Vagina (tissue), 2 donors: ENCODE data around the gene CCBE1. TPM values are rescaled to one million over a fixed set of nuclear protein-coding genes. Genes with fewer than 3 reads are reported as not detected.

Source experiments
- DNase-seq, 2 donors: peaks; one replicate each; pipeline ENCODE4 v3.0.0-alpha.2; 2017; ENCODE audit errors: extremely low spot score in 2 of 2
- H3K27ac ChIP-seq: fragments of 200-600 bp; sonication (generic); one replicate; pipeline ENCODE4 v1.5.1; 2019
- H3K27me3 ChIP-seq: fragments of 200-600 bp; sonication (generic); one replicate; pipeline ENCODE4 v1.5.1; 2019
- H3K36me3 ChIP-seq, 2 donors: fragments of 200-600 bp; sonication (generic); one replicate each; pipeline ENCODE4 v1.5.1; 2017 to 2019
- H3K4me1 ChIP-seq: fragments of 200-600 bp; sonication (generic); one replicate; pipeline ENCODE4 v1.5.1; 2019
- H3K4me3 ChIP-seq, 2 donors: fragments of 200-600 bp; sonication (generic); 1 replicate in 1 of 2; 2 replicates in 1 of 2; pipeline ENCODE4 v1.5.1; 2016 to 2019
- H3K9me3 ChIP-seq: fragments of 200-600 bp; sonication (generic); one replicate; pipeline ENCODE4 v1.5.1; 2019
- CTCF ChIP-seq, 3 experiments: fragments of 450-650 bp in 2 of 3; fragments of 200-600 bp in 1 of 3; sonication (generic) in 1 of 3; IDR thresholded peaks; one replicate each; pipeline ENCODE4 v1.5.1; 2017 to 2019; ENCODE audit warnings: antibody characterized with exemption in 3 of 3, mild to moderate bottlenecking in 2 of 3, moderate library complexity in 2 of 3
- POLR2A ChIP-seq, 2 donors: fragments of 450-650 bp; IDR thresholded peaks; one replicate each; pipeline ENCODE4 v1.6.1; 2017; ENCODE audit warnings: antibody characterized with exemption in 2 of 2, mild to moderate bottlenecking in 2 of 2, moderate library complexity in 2 of 2
- POLR2AphosphoS5 ChIP-seq, 2 donors: sonication (generic); formaldehyde crosslinking; IDR thresholded peaks; one replicate each; pipeline ENCODE4 v1.9.0; 2017; ENCODE audit warnings: antibody characterized with exemption in 2 of 2, mild to moderate bottlenecking in 2 of 2, low read depth in 1 of 2; ENCODE audit not compliant: insufficient read depth in 1 of 2
- intact Hi-C: fragments of 100-400 bp; cut with DNase I; formaldehyde crosslinking; loops from one replicate; pipeline ENCODE4 v1.15.1; 2023
- total RNA-seq: library from RNA; depleted of rRNA; stranded (reverse); fragments of >200 nt; gene quantifications from one replicate; pipeline ENCODE4 v1.2.3, GENCODE V29; 2016

The CCBE1 gene
- total RNA-seq, 1 donor from 2014 or later, result 2.9 TPM

GRCh38 chr18:59515147-59515546, 182.1 kb downstream of the CCBE1 start:
- DNase-seq, result no peak
- peaks cover 37% of the 10 kb centered on the region for H3K4me1 ChIP-seq
- TF ChIP-seq POLR2A (IDR thresholded peaks at IDR 0.05) (no peak), POLR2AphosphoS5 (IDR thresholded peaks at IDR 0.05; ENCODE audit: insufficient read depth in 1 of 2, low read depth in 1 of 2) (no peak), CTCF (IDR thresholded peaks at IDR 0.05) (no peak)
- H3K36me3 ChIP-seq, result no peaks in the 10 kb centered on the region
- intact Hi-C loops, result no loop called here
- no peaks in the 10 kb centered on the region for H3K27me3 ChIP-seq
- no peak overlapping the region for H3K27ac ChIP-seq
- H3K4me3 ChIP-seq, result no peak overlapping the region
- no peaks in the 10 kb centered on the region for H3K9me3 ChIP-seq

- H3K36me3 ChIP-seq, result no peaks in the 10 kb centered on the region
- peak in 1 of 2 donors; percentile 16 for DNase-seq
- no peaks in the 10 kb centered on the region for H3K9me3 ChIP-seq
- H3K4me1 ChIP-seq, result peaks cover 46% of the 10 kb centered on the region
- H3K27me3 ChIP-seq, result no peaks in the 10 kb centered on the region
- no peak for TF ChIP-seq POLR2A (IDR thresholded peaks at IDR 0.05)
- TF ChIP-seq POLR2AphosphoS5 (IDR thresholded peaks at IDR 0.05; ENCODE audit: insufficient read depth in 1 of 2, low read depth in 1 of 2), result peak in 1 of 2 donors; percentile 32
- TF ChIP-seq CTCF (IDR thresholded peaks at IDR 0.05), result no peak
- no peak overlapping the region for H3K4me3 ChIP-seq
- no peak overlapping the region for H3K27ac ChIP-seq
- intact Hi-C loops, result no loop called here
Measured at GRCh38 chr18:59514203-59514602, 183.0 kb downstream of the CCBE1 start.

- no peak overlapping the region for H3K4me3 ChIP-seq
- peaks cover 50% of the 10 kb centered on the region for H3K4me1 ChIP-seq
- H3K9me3 ChIP-seq, result no peaks in the 10 kb centered on the region
- no peaks in the 10 kb centered on the region for H3K27me3 ChIP-seq
- H3K27ac ChIP-seq, result no peak overlapping the region
- intact Hi-C loops, result no loop called here
- H3K36me3 ChIP-seq, result no peaks in the 10 kb centered on the region
- TF ChIP-seq POLR2A (IDR thresholded peaks at IDR 0.05), result no peak
- TF ChIP-seq POLR2AphosphoS5 (IDR thresholded peaks at IDR 0.05; ENCODE audit: insufficient read depth in 1 of 2, low read depth in 1 of 2), result no peak
- no peak for TF ChIP-seq CTCF (IDR thresholded peaks at IDR 0.05)
- no peak for DNase-seq
Measured at GRCh38 chr18:59512025-59512755, 185.0 kb downstream of the CCBE1 start.

GRCh38 chr18:59509481-59510442, 187.5 kb downstream of the CCBE1 start:
- H3K36me3 ChIP-seq, result no peaks in the 10 kb centered on the region
- intact Hi-C loops, result no loop called here
- no peak for DNase-seq
- H3K27ac ChIP-seq, result peak overlapping the region; percentile 11
- H3K4me1 ChIP-seq, result peaks cover 36% of the 10 kb centered on the region
- TF ChIP-seq CTCF (IDR thresholded peaks at IDR 0.05), result no peak
- TF ChIP-seq POLR2AphosphoS5 (IDR thresholded peaks at IDR 0.05; ENCODE audit: insufficient read depth in 1 of 2, low read depth in 1 of 2), result no peak
- no peak for TF ChIP-seq POLR2A (IDR thresholded peaks at IDR 0.05)
- no peaks in the 10 kb centered on the region for H3K9me3 ChIP-seq
- H3K27me3 ChIP-seq, result no peaks in the 10 kb centered on the region
- H3K4me3 ChIP-seq, result no peak overlapping the region
